HG02678 (cell line): ENCODE data around the gene NUDT7.
A peak's percentile ranks its signal among the peaks of the same experiment; 100 is the strongest.

Experiments
- ATAC-seq: cut with Tn5 transposase; IDR thresholded peaks from one replicate; pipeline ENCODE4 v1.9.1; 2021; ENCODE audit warnings: mild to moderate bottlenecking, moderate library complexity; ENCODE audit not compliant: unreplicated experiment

NUDT7 gene

GRCh38 chr16:77723108-77723514, 797 bp downstream of the NUDT7 start:
- peak; percentile 9 for ATAC-seq

GRCh38 chr16:77724174-77724573, 1.9 kb downstream of the NUDT7 start:
- ATAC-seq, result no peak

GRCh38 chr16:77729951-77730350, 7.6 kb downstream of the NUDT7 start:
- no peak for ATAC-seq

GRCh38 chr16:77732241-77732946, 10.1 kb downstream of the NUDT7 start:
- no peak for ATAC-seq

GRCh38 chr16:77736879-77737278, 14.6 kb downstream of the NUDT7 start:
- ATAC-seq, result peak; percentile 72

GRCh38 chr16:77738706-77739558, 16.6 kb downstream of the NUDT7 start:
- no peak for ATAC-seq

- no peak for ATAC-seq
Measured at GRCh38 chr16:77739559-77739892, 17.2 kb downstream of the NUDT7 start.

- no peak for ATAC-seq
Measured at GRCh38 chr16:77744141-77744540, 21.8 kb downstream of the NUDT7 start.

- ATAC-seq, result no peak
Measured at GRCh38 chr16:77745972-77746371, 23.7 kb downstream of the NUDT7 start.

- ATAC-seq, result no peak
Measured at GRCh38 chr16:77748421-77749005, 26.2 kb downstream of the NUDT7 start.

- no peak for ATAC-seq
Measured at GRCh38 chr16:77749415-77749814, 27.1 kb downstream of the NUDT7 start.

- ATAC-seq, result no peak
Measured at GRCh38 chr16:77758046-77758445, 35.7 kb downstream of the NUDT7 start.

- ATAC-seq, result no peak
Measured at GRCh38 chr16:77758508-77758907, 36.2 kb downstream of the NUDT7 start.

- ATAC-seq, result no peak
Measured at GRCh38 chr16:77759201-77759600, 36.9 kb downstream of the NUDT7 start.

- ATAC-seq, result no peak
Measured at GRCh38 chr16:77759821-77760220, 37.5 kb downstream of the NUDT7 start.

GRCh38 chr16:77760800-77761199, 38.5 kb downstream of the NUDT7 start:
- ATAC-seq, result no peak

- ATAC-seq, result no peak
Measured at GRCh38 chr16:77761204-77761603, 38.9 kb downstream of the NUDT7 start.

- ATAC-seq, result no peak
Measured at GRCh38 chr16:77762262-77762661, 39.9 kb downstream of the NUDT7 start.

GRCh38 chr16:77763994-77764393, 41.7 kb downstream of the NUDT7 start:
- no peak for ATAC-seq

GRCh38 chr16:77767211-77767610, 44.9 kb downstream of the NUDT7 start:
- no peak for ATAC-seq

- ATAC-seq, result no peak
Measured at GRCh38 chr16:77767826-77768225, 45.5 kb downstream of the NUDT7 start.
